ENCODE results near the gene TMPRSS11F.

- TF ChIP-seq EZH2 (IDR thresholded peaks at IDR 0.05; ENCODE audit: borderline replicate concordance, low read depth, low read length, severe bottlenecking) (no peak), CTCF (IDR thresholded peaks at IDR 0.05; ENCODE audit: borderline replicate concordance, extremely low read depth, low read length, poor library complexity, severe bottlenecking) (no peak)
Measured at GRCh38 chr4:68077737-68078136, 51.9 kb downstream of the TMPRSS11F start.
